Measurements from ENCODE around the gene LRIG1.
"Not testable (repeated sequence)": the region's sequence is repeated elsewhere in the genome, so short reads cannot be mapped to it uniquely, and the experiment has no call there.

The LRIG1 gene

DNA sequence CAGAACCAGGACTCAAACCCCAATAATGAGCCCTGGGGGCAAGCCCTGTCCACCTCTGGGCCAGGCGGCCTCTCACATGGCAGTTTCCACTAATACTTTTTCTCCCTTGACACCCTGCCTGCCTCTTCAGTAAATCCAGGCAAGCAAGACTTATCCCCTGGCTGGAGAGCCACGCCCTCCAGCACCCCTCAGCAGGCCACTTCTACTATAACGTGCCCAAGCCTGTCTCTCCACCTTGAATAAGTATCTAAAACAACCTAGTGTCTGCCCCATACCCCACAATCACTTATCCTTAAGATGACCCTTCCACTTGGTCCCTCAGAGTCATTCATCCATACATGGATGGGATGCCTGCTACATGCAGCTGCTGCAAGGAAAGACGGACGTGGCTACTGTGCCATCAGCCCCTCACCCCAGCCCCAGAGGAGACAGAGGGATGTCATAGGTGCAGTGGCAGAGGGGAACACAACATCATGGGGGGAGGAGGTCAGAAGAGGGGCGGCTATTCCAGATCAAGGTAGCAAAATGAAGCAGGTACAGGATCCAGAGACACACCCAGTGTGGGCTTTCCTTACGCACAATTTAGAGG is 63.4 kb downstream of the LRIG1 start:
- DNase-seq: no peak

DNA sequence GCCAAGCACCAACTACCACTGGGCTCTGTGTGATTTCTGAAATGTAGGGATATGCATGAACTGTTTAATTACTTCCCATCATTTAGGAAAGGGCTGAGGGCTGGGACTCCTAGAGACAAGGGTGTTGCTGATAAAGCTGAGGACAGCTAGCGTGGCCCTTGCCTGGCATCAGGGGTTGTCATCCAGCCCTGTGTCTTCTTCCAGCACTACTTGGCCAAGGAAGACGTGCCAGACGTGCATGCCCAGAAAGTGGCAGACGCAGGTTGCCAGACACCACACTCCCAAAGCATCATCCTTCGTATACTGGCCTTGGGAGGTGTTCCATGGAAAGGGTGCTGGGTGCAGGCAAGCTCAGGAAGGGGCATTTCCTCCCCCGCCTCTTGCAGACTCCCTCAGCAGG is 64.8 kb downstream of the LRIG1 start:
- DNase-seq: no peak

- DNase-seq: no peak
Measured at GRCh38 chr3:66434726-66435125, 66.1 kb downstream of the LRIG1 start.

DNA sequence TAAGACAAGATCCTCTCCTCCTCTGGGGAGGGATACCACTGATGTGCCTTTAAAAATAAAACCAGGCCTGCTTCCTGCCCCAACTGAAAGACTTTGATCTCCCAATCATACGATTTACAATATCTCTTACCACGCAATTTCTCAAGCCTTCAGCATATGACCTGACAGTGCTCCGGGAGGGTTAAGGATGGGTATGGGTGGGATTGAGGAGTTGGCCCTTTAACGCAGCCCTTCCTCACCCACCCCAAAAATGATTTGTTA is 67.4 kb downstream of the LRIG1 start:
- DNase-seq: no peak

DNA sequence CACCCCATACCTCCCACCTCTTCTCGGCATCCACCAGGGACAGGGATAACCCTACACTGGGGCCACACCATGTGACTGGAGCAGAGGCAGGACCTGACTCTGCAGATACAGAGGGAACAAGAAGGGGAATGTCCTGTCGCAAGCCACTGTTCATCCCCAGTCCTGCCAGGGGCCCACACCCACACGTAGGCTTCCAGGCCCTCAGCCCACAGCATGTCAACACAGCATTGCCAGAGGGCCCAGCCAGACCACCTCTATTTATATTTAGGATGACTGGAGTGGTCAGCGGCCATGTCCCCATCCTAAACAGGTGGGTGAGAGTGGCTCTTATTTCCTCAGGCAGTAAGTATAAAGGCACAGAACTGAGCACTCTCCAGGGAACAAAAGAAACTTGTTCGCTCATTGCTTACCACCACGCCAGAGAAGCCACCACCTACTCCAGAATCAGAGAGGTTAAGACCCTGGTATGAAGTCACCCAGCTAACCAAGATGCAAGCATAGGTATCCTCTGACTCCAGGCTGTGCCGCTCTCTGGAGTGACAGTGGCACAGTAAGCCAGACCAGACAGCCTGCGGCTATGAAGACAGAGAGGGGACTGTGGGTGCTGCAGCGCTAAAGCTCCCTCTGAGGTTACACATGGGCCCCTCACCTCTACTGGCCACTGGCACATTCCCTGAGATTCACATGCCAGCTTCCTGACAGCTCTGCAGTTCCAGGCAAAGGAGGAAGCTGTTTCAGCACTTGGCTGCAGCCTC is 67.9 kb downstream of the LRIG1 start:
- DNase-seq: no peak

GRCh38 chr3:66432041-66432766 is 68.6 kb downstream of the LRIG1 start:
- DNase-seq: no peak

- no peak for DNase-seq
Measured at GRCh38 chr3:66431494-66431893, 69.3 kb downstream of the LRIG1 start.

GRCh38 chr3:66430876-66431275 is 69.9 kb downstream of the LRIG1 start:
- no peak for DNase-seq

- no peak for DNase-seq
Measured at GRCh38 chr3:66428733-66429132, 72.1 kb downstream of the LRIG1 start.

DNA sequence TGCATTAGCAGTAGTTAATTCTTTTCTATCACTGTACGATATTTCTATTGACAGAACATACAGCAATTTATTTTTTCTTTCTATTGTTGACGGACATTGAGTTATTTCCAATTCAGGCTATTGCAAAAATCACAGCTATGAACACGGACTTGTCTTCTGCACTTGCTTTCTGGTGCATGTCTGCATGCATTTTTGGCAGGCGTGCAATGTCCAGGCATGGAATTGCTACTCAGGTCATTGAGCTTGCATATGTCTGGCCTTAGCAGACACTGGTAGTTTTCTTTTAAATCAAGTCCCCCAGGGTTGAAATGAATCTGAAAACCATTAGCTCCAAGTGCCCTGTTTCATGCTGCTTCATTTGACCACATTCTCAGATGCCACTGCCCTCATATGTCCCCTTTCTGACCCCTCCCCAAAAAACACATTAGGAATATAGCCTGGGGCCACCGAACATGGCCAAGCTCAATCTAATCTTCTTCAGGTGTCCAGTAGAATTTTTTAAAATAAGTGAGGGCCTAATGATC is 72.8 kb downstream of the LRIG1 start:
- DNase-seq: no peak

- DNase-seq: no peak
Measured at GRCh38 chr3:66427352-66427751, 73.5 kb downstream of the LRIG1 start.

GRCh38 chr3:66426135-66426534 is 74.7 kb downstream of the LRIG1 start:
- no peak for DNase-seq

GRCh38 chr3:66425576-66426114 is 75.2 kb downstream of the LRIG1 start:
- DNase-seq: no peak

DNA sequence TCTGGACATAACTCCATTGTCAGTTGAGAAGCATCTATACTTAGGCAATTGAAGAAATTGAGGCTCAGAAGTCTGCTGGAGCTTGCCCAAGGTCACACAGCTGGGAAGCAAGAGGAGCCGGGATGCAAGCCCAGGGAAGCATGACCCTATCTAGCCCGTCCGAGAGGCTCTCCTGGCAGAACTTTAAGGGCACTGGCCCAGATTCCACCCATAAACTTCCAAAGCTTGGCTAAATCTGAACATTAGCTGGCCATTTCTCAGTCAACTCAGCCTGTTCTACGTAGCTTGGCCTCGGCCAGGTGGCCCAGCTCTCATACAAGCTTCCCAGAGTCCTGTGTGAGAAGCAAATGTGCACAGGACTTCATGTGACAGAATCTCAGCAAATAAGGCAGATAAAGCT is 75.8 kb downstream of the LRIG1 start:
- no peak for DNase-seq

- DNase-seq: no peak
Measured at GRCh38 chr3:66423791-66424190, 77.0 kb downstream of the LRIG1 start.

GRCh38 chr3:66421893-66422292 is 78.9 kb downstream of the LRIG1 start:
- not testable (repeated sequence) for DNase-seq

GRCh38 chr3:66421144-66421543 is 79.7 kb downstream of the LRIG1 start:
- not testable (repeated sequence) for DNase-seq

DNA sequence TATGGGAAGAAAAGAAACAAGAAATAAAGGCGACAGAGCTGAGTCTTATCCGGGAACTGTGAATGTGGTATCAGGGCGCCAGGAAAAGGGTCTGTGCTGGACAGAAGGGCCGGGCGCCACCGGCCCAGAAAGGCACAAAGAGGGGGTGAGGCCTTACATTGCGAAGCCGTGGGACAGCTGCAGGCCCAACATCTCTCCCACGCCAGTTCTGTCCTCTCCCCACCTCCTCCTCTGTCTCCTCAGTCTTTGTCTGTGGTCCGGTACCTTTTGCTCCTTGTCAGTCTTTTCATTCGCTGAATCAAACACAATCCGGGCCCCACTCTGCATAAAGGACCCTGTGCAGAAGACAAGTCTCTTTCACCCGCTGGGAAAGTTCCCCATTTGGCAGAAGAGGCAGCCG is 81.8 kb downstream of the LRIG1 start:
- DNase-seq: no peak

GRCh38 chr3:66418475-66418931 is 82.3 kb downstream of the LRIG1 start:
- no peak for DNase-seq

DNA sequence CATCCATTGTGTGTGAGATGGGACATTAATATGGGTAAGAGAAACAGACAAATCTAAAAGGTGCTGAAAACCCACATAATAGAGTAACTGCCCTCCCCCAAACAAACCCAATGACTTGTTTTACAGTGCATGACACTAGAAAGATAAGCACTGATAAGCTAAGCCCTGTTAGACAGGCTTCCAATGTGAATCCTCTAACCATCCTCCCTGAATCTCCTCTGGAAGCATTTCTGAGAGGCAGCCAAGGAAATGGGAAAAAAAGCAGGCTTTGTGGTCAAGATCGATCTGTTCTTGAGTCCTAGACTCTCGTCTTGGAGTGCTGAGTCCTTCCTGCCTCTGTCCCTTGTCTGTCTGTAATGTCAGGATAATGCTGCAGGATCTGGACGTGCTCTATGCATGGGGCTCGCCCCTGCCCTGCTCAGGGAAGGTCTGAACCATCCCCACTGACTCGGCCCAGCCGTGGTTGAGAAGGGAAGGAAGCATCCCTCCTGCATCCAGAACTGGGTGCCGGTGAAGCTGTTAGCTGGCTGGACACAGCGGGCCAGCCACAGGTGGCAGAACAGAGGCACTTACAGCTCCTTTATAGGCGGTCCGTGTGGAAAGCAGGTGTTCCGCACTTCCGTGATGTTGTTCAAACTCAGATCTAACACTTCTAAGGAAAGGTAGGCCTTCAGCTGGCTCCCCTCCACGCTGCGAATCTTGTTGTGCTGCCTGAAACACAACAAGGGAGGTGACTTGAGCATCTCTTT is 84.1 kb downstream of the LRIG1 start:
- no peak for DNase-seq

DNA sequence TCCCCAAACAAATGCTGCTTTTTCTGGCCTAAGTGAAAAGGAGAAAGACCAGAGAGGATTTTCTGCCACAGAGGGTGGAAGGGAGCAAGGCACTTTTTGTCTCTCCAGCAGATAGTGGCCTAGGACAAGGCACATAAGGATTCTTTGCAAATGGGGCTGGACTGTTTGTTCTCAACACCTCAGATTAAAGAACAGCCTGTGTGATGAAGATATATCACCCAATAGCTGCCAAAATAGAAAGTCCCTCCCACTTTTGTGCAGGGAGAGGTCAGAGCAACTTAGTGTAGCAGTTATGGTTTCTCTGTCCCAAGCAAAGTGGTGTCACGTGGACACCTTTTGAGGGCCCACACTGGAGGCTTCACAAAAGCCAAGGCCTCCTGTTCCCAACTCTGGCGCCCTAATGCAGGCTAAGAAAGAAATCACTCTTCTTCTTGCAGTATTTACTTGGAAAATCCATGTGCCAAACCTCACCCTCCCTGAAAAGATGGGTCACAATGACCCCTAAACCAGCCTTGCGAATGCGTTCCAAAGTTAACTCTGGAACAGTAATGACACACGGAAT is 84.9 kb downstream of the LRIG1 start:
- no peak for DNase-seq

- no peak for DNase-seq
Measured at GRCh38 chr3:66414846-66415245, 86.0 kb downstream of the LRIG1 start.

Data from MV-4-11 (cell line).